WTC11 (cell line): ENCODE measurements around the gene FAM240B. TPM values are rescaled to one million over a fixed set of nuclear protein-coding genes. Genes with fewer than 3 reads are reported as not detected.

Experiments used
- ATAC-seq: fragments of 200-7000 bp; cut with Tn5 transposase; 2 replicates; pipeline ENCODE4 v1.10.0; 2021; ENCODE audit warnings: mild to moderate bottlenecking, moderate library complexity
- CTCF ChIA-PET: fragments of 300-600 bp; sonication (Branson Sonifier 250); formaldehyde crosslinking; loops from one replicate; lab custom pipeline; 2021; ENCODE audit warnings: antibody characterized with exemption; lab: Charles Lee
- POLR2A ChIA-PET: fragments of 350-600 bp; sonication (Branson Sonifier 250); formaldehyde crosslinking; loops from one replicate; lab custom pipeline; 2021; ENCODE audit warnings: antibody characterized with exemption; lab: Charles Lee
- DNase-seq: peaks from one replicate; pipeline ENCODE4 v3.0.0; 2021; ENCODE audit warnings: low spot score
- H3K27ac Mint-ChIP-seq: 2 replicates; pipeline ENCODE4 v1.8.0; 2021; ENCODE audit warnings: mixed read lengths
- H3K27me3 Mint-ChIP-seq: 2 replicates; pipeline ENCODE4 v1.8.0; 2021; ENCODE audit warnings: low read depth, mild to moderate bottlenecking, moderate library complexity, mixed read lengths
- H3K36me3 Mint-ChIP-seq: 2 replicates; pipeline ENCODE4 v1.8.0; 2021; ENCODE audit warnings: mixed read lengths
- H3K4me1 Mint-ChIP-seq: 2 replicates; pipeline ENCODE4 v1.8.0; 2022; ENCODE audit warnings: mixed read lengths
- H3K4me3 Mint-ChIP-seq: 2 replicates; pipeline ENCODE4 v1.8.0; 2021; ENCODE audit warnings: mild to moderate bottlenecking, moderate library complexity, mixed read lengths
- H3K9me3 Mint-ChIP-seq: 2 replicates; pipeline ENCODE4 v1.8.0; 2021; ENCODE audit warnings: mixed read lengths
- ATF1 ChIP-seq: sonication (generic); formaldehyde crosslinking; IDR thresholded peaks from 2 replicates; pipeline ENCODE4 v1.8.1; 2023; ENCODE audit warnings: mild to moderate bottlenecking, moderate library complexity, missing genetic modification reagents
- CBFB ChIP-seq: sonication (generic); formaldehyde crosslinking; IDR thresholded peaks from 2 replicates; pipeline ENCODE4 v1.8.1; 2022; ENCODE audit warnings: mild to moderate bottlenecking, low read depth, missing genetic modification reagents
- FOXP1 ChIP-seq: sonication (generic); formaldehyde crosslinking; IDR thresholded peaks from 2 replicates; pipeline ENCODE4 v1.8.0; 2022; ENCODE audit warnings: missing genetic modification reagents, mild to moderate bottlenecking, moderate library complexity, borderline replicate concordance
- IRF2 ChIP-seq: sonication (generic); formaldehyde crosslinking; IDR thresholded peaks from 2 replicates; pipeline ENCODE4 v1.8.0; 2022; ENCODE audit warnings: low read depth, missing genetic modification reagents, borderline replicate concordance
- JUN ChIP-seq: sonication (generic); formaldehyde crosslinking; IDR thresholded peaks from 2 replicates; pipeline ENCODE4 v1.8.0; 2023; ENCODE audit warnings: mild to moderate bottlenecking, missing genetic modification reagents
- MXD4 ChIP-seq: fragments of 250-450 bp; sonication (Bioruptor Pico); IDR thresholded peaks from 2 replicates; pipeline ENCODE4 v1.8.0; 2021; ENCODE audit warnings: mild to moderate bottlenecking, moderate library complexity, borderline replicate concordance
- NR1H2 ChIP-seq: sonication (generic); formaldehyde crosslinking; IDR thresholded peaks from 2 replicates; pipeline ENCODE4 v1.9.0; 2021; ENCODE audit warnings: mild to moderate bottlenecking, moderate library complexity, missing genetic modification reagents
- NR2C2 ChIP-seq: sonication (generic); formaldehyde crosslinking; IDR thresholded peaks from 2 replicates; pipeline ENCODE4 v1.8.0; 2022; ENCODE audit warnings: mild to moderate bottlenecking, missing genetic modification reagents
- SMAD3 ChIP-seq: sonication (generic); formaldehyde crosslinking; IDR thresholded peaks from 2 replicates; pipeline ENCODE4 v1.8.0; 2022; ENCODE audit warnings: missing genetic modification reagents, mild to moderate bottlenecking, borderline replicate concordance
- TEAD4 ChIP-seq: sonication (generic); formaldehyde crosslinking; IDR thresholded peaks from 2 replicates; pipeline ENCODE4 v1.8.0; 2022; ENCODE audit warnings: mild to moderate bottlenecking, missing genetic modification reagents
- ZNF138 ChIP-seq: sonication (generic); formaldehyde crosslinking; conservative IDR thresholded peaks from 2 replicates; pipeline ENCODE4 v1.8.1; 2022; ENCODE audit warnings: mild to moderate bottlenecking, moderate library complexity, missing genetic modification reagents
- ZNF232 ChIP-seq: sonication (generic); formaldehyde crosslinking; IDR thresholded peaks from 2 replicates; pipeline ENCODE4 v1.8.0; 2022; ENCODE audit warnings: mild to moderate bottlenecking, missing genetic modification reagents
- total RNA-seq: library from RNA; stranded (reverse); gene quantifications from 3 replicates; pipeline ENCODE4 v1.2.3, GENCODE V29; 2021
- TF ChIP-seq, protein P1 (sequence below): sonication (generic); formaldehyde crosslinking; conservative IDR thresholded peaks from 2 replicates; pipeline ENCODE4 v1.8.1; 2022; ENCODE audit warnings: mild to moderate bottlenecking, missing genetic modification reagents
- TF ChIP-seq, protein P2 (sequence below): fragments of 250-450 bp; sonication (Bioruptor Pico); IDR thresholded peaks from 2 replicates; pipeline ENCODE4 v1.9.0; 2021; ENCODE audit warnings: mild to moderate bottlenecking, borderline replicate concordance
- TF ChIP-seq, protein P3 (sequence below): sonication (generic); formaldehyde crosslinking; IDR thresholded peaks from 2 replicates; pipeline ENCODE4 v1.8.0; 2023; ENCODE audit warnings: missing genetic modification reagents
- TF ChIP-seq, protein P4 (sequence below): fragments of 250-450 bp; sonication (Bioruptor Pico); IDR thresholded peaks from 2 replicates; pipeline ENCODE4 v1.8.0; 2021; ENCODE audit warnings: mild to moderate bottlenecking
- TF ChIP-seq, protein P5 (sequence below): sonication (generic); formaldehyde crosslinking; IDR thresholded peaks from 2 replicates; pipeline ENCODE4 v1.8.0; 2022; ENCODE audit warnings: missing genetic modification reagents
- TF ChIP-seq, protein P6 (sequence below): fragments of 250-450 bp; sonication (Bioruptor Pico); IDR thresholded peaks from 2 replicates; pipeline ENCODE4 v1.9.0; 2021; ENCODE audit warnings: moderate library complexity, mild to moderate bottlenecking, inconsistent platforms, borderline replicate concordance
- TF ChIP-seq, protein P7 (sequence below): sonication (generic); formaldehyde crosslinking; IDR thresholded peaks from 2 replicates; pipeline ENCODE4 v1.8.0; 2022; ENCODE audit warnings: mild to moderate bottlenecking, missing genetic modification reagents

FAM240B gene
- total RNA-seq, 1 experiment from 2014 or later: not detected

DNA sequence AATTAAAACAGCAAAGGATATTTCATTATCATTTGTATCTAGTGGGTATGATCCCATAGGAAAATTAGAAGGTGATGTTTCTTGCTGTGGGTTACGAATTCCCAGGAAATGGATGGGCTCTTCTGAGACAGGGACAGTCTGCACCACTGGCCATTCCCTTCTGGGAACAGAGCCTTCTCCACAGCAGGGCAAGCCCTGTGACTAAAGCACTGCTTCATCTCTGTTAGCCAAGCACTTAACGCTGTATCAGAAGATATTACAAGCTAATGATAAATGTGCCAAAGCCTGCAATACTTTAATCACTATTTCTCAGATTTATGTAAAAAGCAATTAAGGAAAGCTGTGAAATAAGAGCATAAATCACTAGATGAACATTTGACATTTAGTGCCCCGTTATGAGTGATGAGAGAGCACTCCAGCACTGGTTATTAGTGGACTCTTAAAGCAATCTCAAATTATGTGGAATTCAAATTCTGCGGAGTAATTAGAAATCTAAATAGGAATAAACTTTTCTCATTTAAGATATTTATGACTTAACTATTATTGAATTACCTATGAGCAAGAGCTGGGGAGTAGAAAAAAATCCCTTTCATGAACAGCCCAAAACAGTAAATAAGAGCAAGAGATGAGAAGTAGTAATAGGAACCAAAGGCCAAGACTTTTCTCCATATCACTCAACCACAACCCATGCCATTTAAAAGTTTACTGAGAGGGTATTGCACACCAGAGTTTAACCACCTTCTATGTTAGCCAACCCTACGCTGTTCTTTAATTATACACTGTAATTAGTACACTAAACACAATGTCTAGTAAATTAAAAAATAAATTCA is 49.2 kb downstream of the FAM240B start:
- ATAC-seq (no peak), DNase-seq (no peak)
- TF ChIP-seq, protein P1, sequence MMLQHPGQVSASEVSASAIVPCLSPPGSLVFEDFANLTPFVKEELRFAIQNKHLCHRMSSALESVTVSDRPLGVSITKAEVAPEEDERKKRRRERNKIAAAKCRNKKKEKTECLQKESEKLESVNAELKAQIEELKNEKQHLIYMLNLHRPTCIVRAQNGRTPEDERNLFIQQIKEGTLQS: no peak
- TF ChIP-seq, protein P2, sequence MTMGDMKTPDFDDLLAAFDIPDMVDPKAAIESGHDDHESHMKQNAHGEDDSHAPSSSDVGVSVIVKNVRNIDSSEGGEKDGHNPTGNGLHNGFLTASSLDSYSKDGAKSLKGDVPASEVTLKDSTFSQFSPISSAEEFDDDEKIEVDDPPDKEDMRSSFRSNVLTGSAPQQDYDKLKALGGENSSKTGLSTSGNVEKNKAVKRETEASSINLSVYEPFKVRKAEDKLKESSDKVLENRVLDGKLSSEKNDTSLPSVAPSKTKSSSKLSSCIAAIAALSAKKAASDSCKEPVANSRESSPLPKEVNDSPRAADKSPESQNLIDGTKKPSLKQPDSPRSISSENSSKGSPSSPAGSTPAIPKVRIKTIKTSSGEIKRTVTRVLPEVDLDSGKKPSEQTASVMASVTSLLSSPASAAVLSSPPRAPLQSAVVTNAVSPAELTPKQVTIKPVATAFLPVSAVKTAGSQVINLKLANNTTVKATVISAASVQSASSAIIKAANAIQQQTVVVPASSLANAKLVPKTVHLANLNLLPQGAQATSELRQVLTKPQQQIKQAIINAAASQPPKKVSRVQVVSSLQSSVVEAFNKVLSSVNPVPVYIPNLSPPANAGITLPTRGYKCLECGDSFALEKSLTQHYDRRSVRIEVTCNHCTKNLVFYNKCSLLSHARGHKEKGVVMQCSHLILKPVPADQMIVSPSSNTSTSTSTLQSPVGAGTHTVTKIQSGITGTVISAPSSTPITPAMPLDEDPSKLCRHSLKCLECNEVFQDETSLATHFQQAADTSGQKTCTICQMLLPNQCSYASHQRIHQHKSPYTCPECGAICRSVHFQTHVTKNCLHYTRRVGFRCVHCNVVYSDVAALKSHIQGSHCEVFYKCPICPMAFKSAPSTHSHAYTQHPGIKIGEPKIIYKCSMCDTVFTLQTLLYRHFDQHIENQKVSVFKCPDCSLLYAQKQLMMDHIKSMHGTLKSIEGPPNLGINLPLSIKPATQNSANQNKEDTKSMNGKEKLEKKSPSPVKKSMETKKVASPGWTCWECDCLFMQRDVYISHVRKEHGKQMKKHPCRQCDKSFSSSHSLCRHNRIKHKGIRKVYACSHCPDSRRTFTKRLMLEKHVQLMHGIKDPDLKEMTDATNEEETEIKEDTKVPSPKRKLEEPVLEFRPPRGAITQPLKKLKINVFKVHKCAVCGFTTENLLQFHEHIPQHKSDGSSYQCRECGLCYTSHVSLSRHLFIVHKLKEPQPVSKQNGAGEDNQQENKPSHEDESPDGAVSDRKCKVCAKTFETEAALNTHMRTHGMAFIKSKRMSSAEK: no peak
- TF ChIP-seq ATF1 (CRISPR knock-in tag) (no peak), CBFB (CRISPR knock-in tag) (no peak), NR1H2 (CRISPR knock-in tag) (no peak), IRF2 (CRISPR knock-in tag) (no peak), ZNF138 (CRISPR knock-in tag) (no peak), FOXP1 (no peak), MXD4 (CRISPR knock-in tag) (no peak), TEAD4 (CRISPR knock-in tag) (no peak), SMAD3 (no peak), NR2C2 (CRISPR knock-in tag) (no peak), JUN (no peak), ZNF232 (CRISPR knock-in tag) (no peak)
- TF ChIP-seq, protein P3, sequence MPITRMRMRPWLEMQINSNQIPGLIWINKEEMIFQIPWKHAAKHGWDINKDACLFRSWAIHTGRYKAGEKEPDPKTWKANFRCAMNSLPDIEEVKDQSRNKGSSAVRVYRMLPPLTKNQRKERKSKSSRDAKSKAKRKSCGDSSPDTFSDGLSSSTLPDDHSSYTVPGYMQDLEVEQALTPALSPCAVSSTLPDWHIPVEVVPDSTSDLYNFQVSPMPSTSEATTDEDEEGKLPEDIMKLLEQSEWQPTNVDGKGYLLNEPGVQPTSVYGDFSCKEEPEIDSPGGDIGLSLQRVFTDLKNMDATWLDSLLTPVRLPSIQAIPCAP: no peak
- TF ChIP-seq, protein P4, sequence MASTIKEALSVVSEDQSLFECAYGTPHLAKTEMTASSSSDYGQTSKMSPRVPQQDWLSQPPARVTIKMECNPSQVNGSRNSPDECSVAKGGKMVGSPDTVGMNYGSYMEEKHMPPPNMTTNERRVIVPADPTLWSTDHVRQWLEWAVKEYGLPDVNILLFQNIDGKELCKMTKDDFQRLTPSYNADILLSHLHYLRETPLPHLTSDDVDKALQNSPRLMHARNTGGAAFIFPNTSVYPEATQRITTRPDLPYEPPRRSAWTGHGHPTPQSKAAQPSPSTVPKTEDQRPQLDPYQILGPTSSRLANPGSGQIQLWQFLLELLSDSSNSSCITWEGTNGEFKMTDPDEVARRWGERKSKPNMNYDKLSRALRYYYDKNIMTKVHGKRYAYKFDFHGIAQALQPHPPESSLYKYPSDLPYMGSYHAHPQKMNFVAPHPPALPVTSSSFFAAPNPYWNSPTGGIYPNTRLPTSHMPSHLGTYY (CRISPR knock-in tag): no peak
- TF ChIP-seq, protein P5, sequence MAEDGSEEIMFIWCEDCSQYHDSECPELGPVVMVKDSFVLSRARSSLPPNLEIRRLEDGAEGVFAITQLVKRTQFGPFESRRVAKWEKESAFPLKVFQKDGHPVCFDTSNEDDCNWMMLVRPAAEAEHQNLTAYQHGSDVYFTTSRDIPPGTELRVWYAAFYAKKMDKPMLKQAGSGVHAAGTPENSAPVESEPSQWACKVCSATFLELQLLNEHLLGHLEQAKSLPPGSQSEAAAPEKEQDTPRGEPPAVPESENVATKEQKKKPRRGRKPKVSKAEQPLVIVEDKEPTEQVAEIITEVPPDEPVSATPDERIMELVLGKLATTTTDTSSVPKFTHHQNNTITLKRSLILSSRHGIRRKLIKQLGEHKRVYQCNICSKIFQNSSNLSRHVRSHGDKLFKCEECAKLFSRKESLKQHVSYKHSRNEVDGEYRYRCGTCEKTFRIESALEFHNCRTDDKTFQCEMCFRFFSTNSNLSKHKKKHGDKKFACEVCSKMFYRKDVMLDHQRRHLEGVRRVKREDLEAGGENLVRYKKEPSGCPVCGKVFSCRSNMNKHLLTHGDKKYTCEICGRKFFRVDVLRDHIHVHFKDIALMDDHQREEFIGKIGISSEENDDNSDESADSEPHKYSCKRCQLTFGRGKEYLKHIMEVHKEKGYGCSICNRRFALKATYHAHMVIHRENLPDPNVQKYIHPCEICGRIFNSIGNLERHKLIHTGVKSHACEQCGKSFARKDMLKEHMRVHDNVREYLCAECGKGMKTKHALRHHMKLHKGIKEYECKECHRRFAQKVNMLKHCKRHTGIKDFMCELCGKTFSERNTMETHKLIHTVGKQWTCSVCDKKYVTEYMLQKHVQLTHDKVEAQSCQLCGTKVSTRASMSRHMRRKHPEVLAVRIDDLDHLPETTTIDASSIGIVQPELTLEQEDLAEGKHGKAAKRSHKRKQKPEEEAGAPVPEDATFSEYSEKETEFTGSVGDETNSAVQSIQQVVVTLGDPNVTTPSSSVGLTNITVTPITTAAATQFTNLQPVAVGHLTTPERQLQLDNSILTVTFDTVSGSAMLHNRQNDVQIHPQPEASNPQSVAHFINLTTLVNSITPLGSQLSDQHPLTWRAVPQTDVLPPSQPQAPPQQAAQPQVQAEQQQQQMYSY: no peak
- TF ChIP-seq, protein P6, sequence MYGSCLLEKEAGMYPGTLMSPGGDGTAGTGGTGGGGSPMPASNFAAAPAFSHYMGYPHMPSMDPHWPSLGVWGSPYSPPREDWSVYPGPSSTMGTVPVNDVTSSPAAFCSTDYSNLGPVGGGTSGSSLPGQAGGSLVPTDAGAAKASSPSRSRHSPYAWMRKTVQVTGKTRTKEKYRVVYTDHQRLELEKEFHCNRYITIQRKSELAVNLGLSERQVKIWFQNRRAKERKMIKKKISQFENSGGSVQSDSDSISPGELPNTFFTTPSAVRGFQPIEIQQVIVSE (CRISPR knock-in tag): no peak
- TF ChIP-seq, protein P7, sequence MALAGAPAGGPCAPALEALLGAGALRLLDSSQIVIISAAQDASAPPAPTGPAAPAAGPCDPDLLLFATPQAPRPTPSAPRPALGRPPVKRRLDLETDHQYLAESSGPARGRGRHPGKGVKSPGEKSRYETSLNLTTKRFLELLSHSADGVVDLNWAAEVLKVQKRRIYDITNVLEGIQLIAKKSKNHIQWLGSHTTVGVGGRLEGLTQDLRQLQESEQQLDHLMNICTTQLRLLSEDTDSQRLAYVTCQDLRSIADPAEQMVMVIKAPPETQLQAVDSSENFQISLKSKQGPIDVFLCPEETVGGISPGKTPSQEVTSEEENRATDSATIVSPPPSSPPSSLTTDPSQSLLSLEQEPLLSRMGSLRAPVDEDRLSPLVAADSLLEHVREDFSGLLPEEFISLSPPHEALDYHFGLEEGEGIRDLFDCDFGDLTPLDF (CRISPR knock-in tag): no peak
- no peaks in the 10 kb centered on the region for H3K9me3 Mint-ChIP-seq
- POLR2A ChIA-PET: no interaction called here
- peaks cover 38% of the 10 kb centered on the region for H3K4me1 Mint-ChIP-seq
- peaks cover 4% of the 10 kb centered on the region; the same call in 1 of the 2 replicates for H3K27me3 Mint-ChIP-seq
- H3K4me3 Mint-ChIP-seq: no peak overlapping the region
- no peaks in the 10 kb centered on the region for H3K36me3 Mint-ChIP-seq
- CTCF ChIA-PET: interaction anchor here (2.0 kb wide), 1 partner anchor 37 kb away, joined by 10 read pairs; no protein-coding TSS in a partner anchor
- no peak overlapping the region for H3K27ac Mint-ChIP-seq
